COR-L47 (cell line): ENCODE data around the gene FCHO1.
"Not testable (repeated sequence)": the region's sequence is repeated elsewhere in the genome, so short reads cannot be mapped to it uniquely, and the experiment has no call there.

ENCODE experiments used
- DNase-seq: peaks from one replicate; lab custom pipeline; 2025; lab: John Stamatoyannopoulos, UW

FCHO1 gene

GRCh38 chr19:17795495-17795856, 44.2 kb downstream of the FCHO1 start:
- no peak for DNase-seq

GRCh38 chr19:17796013-17796837, 44.9 kb downstream of the FCHO1 start:
- DNase-seq, result no peak

GRCh38 chr19:17796838-17797423, 45.7 kb downstream of the FCHO1 start:
- DNase-seq, result no peak

GRCh38 chr19:17797424-17798201, 46.3 kb downstream of the FCHO1 start:
- no peak for DNase-seq

GRCh38 chr19:17798599-17798998, 47.3 kb downstream of the FCHO1 start:
- not testable (repeated sequence) for DNase-seq

GRCh38 chr19:17802137-17802858, 51.0 kb downstream of the FCHO1 start:
- no peak for DNase-seq

GRCh38 chr19:17803264-17803896, 52.1 kb downstream of the FCHO1 start:
- DNase-seq, result no peak

GRCh38 chr19:17805427-17805826, 54.1 kb downstream of the FCHO1 start:
- no peak for DNase-seq

GRCh38 chr19:17806945-17807344, 55.7 kb downstream of the FCHO1 start:
- no peak for DNase-seq

GRCh38 chr19:17807731-17808316, 56.5 kb downstream of the FCHO1 start:
- DNase-seq, result no peak

- DNase-seq, result no peak
Observed at GRCh38 chr19:17811103-17811502, 59.8 kb downstream of the FCHO1 start.

GRCh38 chr19:17811681-17812080, 60.4 kb downstream of the FCHO1 start:
- DNase-seq, result no peak

GRCh38 chr19:17812099-17812498, 60.8 kb downstream of the FCHO1 start:
- DNase-seq, result no peak

- no peak for DNase-seq
Observed at GRCh38 chr19:17817668-17818363, 66.5 kb downstream of the FCHO1 start.

GRCh38 chr19:17821190-17821589, 69.9 kb downstream of the FCHO1 start, which contains the start of gene INSL3:
Gene INSL3 (minus strand): TSS chr19:17821519. CDS start chr19:17821506, 13 bp downstream.
- DNase-seq, result no peak

- no peak for DNase-seq
Observed at GRCh38 chr19:17824339-17824738, 73.1 kb downstream of the FCHO1 start.

- DNase-seq, result no peak
Observed at GRCh38 chr19:17826508-17827056, 75.3 kb downstream of the FCHO1 start.

GRCh38 chr19:17829855-17830566, 78.7 kb downstream of the FCHO1 start:
- DNase-seq, result no peak

- no peak for DNase-seq
Observed at GRCh38 chr19:17830567-17831418, 79.5 kb downstream of the FCHO1 start.
